Umbilical cord (tissue), 2 donors: Measurements from ENCODE around the gene CLEC4A. TPM values are rescaled to one million over a fixed set of nuclear protein-coding genes. Genes with fewer than 3 reads are reported as not detected.
"Not testable (repeated sequence)": the region's sequence is repeated elsewhere in the genome, so short reads cannot be mapped to it uniquely, and the experiment has no call there.

Experiments
- DNase-seq: peaks from one replicate; pipeline ENCODE4 v3.0.0-alpha.2; 2015; ENCODE audit warnings: low spot score
- total RNA-seq: library from RNA; depleted of rRNA; stranded (reverse); fragments of >200 nt; gene quantifications from one replicate; pipeline ENCODE4 v1.2.3, GENCODE V29; 2014; ENCODE audit warnings: low replicate concordance; ENCODE audit not compliant: insufficient read depth

Gene CLEC4A
- total RNA-seq, 1 donor from 2014 or later = 4.3 TPM

DNA sequence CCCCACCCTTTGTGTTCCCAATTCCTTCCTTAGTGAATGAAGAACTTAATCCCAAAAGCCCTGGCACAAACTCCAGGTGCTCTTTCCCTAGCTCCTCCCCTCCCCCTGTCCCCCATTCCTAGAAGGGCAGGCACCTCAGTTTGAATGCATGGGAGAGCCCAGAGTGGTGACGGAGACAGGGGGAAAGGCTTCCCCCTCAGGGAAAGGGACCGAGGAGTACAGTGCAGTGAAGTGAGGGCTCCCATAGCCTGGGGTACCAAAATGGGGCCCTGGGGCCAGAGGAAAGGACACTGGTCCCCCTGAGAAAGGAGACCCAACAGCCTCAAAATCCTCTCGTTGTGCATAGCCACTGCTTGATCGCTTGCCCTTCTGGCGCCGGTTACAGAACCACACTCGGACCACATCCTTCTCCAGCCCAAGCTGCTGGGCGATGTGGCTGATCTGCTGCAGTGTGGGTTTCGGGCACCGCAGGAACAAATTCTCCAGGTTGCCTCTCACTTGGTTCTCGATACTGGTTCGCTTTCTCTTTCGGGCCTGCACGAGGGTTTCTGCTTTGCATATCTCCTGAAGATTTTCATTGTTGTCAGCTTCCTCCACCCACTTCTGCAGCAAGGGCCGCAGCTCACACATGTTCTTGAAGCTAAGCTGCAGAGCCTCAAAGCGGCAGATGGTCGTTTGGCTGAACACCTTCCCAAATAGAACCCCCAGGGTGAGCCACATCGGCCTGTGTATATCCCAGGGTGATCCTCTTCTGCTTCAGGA lies 10.4 kb downstream of the CLEC4A start:
- not testable (repeated sequence) for DNase-seq

DNA sequence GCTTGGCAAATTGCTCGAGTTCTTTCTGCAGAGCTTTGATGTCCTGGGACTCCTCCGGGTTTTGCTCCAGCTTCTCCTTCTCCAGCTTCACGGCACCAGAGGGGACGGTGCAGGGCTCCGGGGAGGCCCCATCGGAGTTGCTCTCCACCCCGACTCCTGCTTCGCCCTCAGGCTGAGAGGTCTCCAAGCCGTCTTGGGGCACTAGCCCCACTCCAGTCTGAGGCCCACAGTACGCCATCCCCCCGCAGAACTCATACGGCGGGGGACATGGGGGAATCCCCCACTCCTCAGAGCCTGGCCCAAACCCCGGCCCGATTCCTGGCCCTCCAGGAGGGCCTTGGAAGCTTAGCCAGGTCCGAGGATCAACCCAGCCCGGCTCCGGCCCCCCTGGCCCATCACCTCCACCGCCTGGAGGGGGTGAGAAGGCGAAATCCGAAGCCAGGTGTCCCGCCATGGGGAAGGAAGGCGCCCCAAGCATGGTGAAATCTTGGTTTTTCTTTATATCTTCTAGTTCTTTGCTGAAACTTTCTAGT lies 11.0 kb downstream of the CLEC4A start:
- DNase-seq = not testable (repeated sequence)

DNA sequence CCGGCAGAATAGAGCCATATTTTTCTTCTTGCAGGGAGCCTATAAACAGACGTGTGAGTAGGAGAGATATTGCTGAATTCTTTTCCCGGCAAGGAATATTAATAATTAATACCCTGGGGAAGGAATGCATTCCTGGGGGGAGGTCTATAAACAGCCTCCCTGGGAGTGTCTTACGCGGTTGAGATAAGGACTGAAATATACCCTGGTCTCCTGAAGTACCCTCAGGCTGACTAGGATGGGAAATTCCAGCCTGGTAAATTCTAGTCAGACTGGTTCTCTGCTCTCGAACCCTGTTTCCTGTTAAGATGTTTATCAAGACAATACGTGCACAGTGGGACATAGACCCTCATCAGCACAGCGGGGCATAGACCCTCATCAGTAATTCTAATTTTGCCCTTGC lies 18.2 kb downstream of the CLEC4A start:
- DNase-seq = not testable (repeated sequence)

DNA sequence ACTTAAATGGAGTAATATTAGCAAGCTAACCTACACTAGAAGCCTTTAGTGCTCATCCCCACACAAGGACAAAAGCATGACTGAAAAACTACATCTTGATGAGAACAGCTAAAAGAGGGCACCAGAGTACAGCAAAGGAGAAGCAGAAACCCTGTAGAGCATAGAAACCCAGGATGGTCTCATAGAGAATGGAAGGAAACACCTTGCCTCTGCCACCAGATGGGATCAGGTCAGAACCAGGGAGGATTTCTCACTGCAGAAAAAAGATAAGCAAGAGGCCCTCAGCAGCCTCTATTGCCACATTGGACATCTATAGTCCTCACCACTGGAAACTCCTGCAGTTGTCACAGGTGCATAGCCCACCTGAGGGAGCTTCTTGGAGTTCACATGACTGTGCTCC lies 19.8 kb downstream of the CLEC4A start:
- DNase-seq = no peak

DNA sequence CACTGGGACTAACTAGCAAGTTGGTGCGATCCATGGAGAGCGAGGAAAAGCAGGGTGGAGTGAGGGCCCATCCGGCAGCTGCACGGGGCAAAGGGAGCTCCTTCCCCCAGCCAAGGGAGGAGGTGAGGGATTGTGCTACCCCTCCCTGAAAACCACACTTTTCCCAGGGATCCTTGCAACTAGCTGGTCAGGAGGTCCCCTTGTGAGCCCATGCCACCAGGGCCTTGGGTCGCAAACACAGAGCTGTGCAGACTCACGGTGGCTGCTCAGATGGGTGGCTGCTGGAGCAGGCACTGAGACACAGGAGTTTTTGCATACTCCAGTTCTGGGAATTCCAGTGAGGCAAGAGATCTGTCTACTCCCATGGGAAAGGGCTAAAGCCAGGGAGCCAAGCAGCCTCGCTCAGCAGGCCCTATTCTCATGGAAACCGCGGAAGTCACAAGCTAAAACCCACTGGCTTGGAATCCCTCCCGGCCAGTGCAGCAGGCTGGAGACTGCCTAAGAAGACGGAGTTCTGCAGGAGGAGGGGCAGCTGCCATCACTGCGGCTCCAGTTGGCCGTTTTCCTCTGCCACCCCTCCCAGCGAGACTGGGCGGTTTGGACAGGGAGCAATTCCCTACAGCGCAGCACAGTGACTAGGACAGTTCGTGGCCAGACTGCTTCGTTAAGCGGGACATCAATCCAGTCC lies 22.5 kb downstream of the CLEC4A start:
- DNase-seq = no peak

DNA sequence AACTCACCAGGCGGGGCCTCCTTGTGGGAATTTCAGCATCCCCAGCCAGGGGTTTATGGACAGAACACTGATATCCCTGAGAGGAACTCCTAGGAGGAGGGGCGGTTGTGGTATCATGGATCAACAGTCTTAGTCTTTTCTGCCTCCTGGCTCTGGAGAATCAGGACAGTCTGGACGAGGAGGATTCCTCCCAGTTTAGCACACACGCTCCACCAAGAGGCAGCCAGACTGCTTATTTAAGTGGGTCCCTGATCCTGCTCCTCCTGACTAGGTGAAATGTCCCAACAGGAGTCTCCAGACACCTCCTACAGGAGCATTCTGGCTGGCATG lies 23.0 kb downstream of the CLEC4A start:
- peak; percentile 93 for DNase-seq

DNA sequence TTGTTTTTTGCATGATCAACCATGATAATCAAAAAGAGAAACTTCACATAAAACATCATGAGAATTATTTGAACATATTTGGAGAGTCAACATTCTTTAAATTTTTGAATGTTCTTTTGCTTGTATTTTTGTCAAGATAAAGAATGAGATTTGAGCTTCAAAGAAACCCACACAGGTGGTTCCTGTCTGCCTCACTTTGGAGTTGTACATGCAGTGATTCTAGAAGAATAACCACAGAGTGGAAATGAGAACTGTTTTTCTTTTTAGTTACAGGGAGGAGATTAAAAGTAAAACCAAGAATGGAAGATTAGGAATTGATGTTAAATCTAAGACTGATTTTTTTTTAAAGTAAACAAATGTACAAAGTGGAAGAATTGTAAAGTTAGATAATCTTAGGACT lies 31.1 kb downstream of the CLEC4A start:
- no peak for DNase-seq

DNA sequence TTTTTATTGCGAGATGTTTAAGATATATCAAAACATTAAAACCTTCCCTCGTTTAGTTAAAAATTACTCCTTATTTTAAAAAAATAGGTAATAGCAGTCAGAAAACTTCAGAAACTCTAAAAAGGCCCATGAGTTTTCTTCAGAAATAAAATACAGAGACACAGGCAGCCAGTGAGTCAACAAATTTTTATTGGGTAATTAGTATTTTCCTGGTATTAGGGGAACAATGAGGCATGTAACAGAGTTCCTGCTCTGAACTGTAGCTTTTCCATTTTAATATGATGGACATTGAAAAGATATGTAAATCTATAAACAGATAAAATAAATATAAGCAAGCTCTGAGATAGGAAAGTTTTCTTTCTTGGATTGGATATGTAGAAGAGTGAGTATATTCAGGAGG lies 33.0 kb downstream of the CLEC4A start:
- DNase-seq = no peak

DNA sequence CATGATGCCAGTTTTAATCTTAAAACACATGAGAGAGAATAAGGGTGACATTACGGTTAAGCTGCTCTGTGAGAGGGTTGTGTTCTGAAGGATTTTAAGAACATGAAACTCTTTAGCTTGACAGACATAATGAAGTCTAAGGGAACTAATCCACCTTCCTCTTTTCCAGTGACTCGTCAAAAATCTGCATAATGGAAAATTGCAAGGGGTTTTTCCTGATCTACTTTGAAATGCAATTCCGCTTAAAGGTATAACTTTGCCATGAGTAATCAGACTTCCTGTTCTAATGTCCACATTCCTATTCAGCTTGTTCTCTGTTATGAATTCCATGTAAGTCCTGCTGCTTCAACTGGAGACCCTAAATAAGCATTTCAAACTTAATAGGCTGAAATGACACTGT lies 33.4 kb downstream of the CLEC4A start, which contains the start of gene ZNF705A:
TSS of gene ZNF705A (plus strand) at position 171 of the 400 bp plus-strand sequence. CDS start 15,611 bp downstream, outside the sequence.
- peak; percentile 35 for DNase-seq

DNA sequence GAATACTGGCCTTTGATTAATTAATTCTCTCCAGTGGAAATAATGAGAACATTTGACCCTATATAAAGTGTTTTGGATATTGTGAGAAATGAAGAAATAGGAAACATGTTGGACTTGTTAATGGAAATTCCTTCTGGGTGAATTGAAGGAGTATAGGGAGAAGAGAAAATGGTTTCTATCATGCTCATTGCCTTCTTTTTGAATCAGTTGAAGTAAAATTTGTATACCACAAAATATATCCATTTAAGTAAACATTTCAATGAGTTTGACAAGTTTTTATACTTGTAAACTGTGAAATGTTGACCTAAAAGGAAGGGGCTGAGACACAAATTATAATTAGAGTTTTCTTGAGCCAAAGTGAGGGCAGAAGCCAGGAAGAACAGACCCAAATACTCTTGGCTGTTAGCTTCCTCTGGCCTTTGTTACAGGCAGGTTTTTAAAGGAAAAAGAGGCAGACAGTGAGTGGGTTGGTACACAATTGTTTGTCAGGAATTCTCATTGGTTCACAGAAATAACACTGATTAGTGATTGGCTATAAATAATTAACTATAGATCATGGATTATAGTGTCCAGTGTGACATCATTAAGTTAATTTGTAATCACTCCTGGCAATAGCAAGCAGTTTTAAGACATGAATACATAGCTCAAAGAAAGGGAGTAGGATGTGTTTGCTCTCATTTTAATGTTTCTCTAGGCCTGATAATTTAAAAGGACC lies 34.2 kb downstream of the CLEC4A start:
- no peak for DNase-seq

DNA sequence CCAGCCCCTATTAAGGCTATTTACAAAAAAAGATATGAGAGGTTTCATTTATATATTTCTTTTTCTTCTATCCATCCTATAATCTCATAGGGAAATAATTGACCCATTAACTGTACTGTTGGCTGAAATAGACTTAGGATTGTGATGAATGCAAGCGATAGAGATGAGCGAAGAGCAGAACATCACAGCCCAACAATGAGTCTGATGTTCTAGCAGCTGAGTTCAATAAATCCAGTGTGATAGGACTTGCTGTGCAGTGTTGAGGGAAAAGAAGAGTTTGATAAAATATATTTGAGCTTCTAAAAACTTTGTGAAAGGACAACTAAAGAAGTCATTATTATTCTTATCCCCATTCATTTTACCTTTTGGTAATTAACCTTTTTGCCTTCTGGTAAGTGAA lies 49.5 kb downstream of the CLEC4A start:
- DNase-seq = not testable (repeated sequence)

DNA sequence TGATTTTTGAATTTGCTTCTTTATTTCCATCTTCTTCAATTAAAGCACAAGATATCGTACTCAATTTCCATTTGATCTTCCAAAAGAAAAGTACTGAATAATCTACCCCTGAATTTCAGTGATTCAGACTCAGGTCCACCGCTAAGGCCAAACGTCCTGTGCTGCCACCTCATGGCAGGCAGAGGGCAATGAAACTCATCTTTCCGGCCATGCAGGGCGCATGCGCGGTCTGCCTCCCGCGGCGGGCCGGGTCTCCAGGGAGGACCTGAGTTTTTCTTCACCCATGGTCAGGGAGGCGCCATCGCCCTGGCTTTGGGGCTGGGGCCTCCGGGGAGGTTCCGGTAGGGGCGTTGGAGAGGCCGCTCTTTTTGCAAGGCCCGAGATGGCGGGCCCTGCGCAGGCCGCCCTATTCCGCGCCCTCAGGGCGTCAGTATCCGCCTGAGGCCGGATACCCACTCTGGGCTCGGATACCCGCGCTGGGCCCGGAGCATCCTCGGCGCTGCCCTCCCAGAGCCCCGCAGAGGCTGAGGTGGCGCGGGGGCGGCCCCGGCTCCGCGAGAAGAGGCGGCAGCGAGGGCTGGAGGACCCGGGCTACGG lies 56.7 kb downstream of the CLEC4A start:
- DNase-seq = peak; percentile 57

DNA sequence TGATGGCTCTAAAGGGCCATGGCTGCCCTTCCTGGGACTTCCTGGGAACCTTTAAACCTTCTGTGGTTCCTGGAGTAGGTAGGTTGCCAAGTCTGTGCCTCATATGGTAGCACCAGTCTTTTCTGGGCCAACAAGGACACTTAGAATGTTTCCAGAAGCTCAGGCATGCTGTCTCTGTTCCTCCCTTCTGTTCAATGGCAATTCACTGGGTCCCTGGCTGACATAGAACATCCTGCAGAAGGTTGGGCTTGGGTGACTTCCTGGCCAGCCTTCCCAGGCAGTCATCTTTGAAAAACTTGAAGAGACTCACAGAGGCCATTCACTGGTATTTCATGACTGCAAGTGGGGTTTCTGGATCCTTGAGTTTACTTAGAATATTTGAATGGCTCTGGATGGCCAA lies 57.9 kb downstream of the CLEC4A start:
- DNase-seq = not testable (repeated sequence)

DNA sequence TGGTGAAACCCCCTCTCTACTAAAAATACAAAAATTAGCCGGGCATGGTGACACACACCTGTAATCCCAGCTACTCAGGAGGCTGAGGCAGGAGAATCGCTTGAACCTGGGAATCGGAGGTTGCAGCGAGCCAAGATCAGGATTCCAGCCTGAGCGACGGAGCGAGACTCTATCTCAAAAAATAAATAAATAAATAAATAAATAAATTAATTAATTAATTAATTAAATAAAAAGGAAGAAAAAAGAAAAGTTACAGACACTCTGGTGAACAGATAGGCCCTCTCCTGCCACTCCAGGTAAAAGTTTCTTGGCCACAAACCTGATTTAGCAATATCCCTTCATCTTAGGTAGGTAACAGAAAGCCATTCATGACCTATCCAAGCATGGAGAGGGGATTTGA lies 59.5 kb downstream of the CLEC4A start:
- DNase-seq = not testable (repeated sequence)

DNA sequence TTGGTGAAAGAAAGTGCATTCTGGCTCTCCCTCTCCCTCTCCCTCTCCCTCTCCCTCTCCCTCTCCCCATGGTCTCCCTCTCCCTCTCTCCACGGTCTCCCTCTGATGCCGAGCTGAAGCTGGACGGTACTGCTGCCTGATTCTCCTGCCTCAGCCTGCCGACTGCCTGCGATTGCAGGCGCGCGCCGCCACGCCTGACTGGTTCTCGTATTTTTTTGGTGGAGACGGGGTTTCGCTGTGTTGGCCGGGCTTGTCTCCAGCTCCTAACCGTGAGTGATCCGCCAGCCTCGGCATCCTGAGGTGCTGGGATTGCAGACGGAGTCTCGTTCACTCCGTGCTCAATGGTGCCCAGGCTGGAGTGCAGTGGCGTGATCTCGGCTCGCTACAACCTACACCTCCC lies 59.9 kb downstream of the CLEC4A start:
- not testable (repeated sequence) for DNase-seq

DNA sequence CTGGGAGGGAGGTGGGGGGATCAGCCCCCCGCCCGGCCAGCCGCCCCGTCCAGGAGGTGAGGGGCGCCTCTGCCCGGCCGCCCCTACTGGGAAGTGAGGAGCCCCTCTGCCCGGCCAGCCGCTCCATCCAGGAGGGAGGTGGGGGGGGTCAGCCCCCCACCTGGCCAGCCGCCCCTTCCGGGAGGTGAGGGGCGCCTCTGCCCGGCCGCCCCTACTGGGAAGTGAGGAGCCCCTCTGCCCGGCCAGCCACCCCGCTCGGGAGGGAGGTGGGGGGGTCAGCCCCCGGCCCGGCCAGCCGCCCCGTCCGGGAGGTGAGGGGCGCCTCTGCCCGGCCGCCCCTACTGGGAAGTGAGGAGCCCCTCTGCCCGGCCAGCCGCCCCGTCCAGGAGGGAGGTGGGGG lies 60.8 kb downstream of the CLEC4A start:
- not testable (repeated sequence) for DNase-seq

DNA sequence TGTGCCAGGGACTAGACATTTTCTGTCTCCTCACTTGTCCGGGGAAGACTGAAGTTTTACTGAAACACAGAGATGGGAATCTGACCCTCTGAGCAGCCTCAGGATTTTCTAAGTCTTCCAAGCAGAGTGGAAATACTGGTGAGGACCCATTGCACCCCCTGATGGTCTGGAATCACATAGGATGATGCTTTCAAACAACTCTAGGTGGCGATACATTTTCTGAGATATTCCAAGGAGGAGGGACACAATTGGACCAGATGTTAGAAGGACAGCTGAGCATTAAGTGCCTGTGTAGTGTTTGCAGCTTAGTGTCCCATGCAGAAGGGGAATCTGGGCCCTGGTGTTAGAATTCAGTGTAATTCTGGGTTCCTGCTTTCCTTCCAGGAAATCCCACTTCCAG lies 64.7 kb downstream of the CLEC4A start:
- DNase-seq = not testable (repeated sequence)

Other genes starting within 250 kb of the CLEC4A start
- 202 TPM for gene SLC2A3, start 187.4 kb upstream of the CLEC4A start, total RNA-seq
- 6.5 TPM for gene FOXJ2, start 90.9 kb upstream of the CLEC4A start, total RNA-seq
- 9.6 TPM for gene C3AR1, start 57.3 kb upstream of the CLEC4A start, total RNA-seq
- 76.6 TPM for gene NECAP1, start 41.3 kb upstream of the CLEC4A start, total RNA-seq
- gene ZNF705A, start 33.4 kb downstream of the CLEC4A start, total RNA-seq = 10.6 TPM
- gene FAM90A1, start 104.0 kb downstream of the CLEC4A start, total RNA-seq = not detected